GM23248 (cell line): ENCODE measurements around the gene CCM2L.

ENCODE experiments used
- EZH2 ChIP-seq: fragments of 200-600 bp; sonication (generic); IDR thresholded peaks from 2 replicates; pipeline ENCODE4 v1.6.1; 2018; ENCODE audit warnings: antibody characterized with exemption, mild to moderate bottlenecking; ENCODE audit not compliant: insufficient read depth, poor library complexity, severe bottlenecking
- EZH2phosphoT487 ChIP-seq: fragments of 200-600 bp; sonication (generic); IDR thresholded peaks from 2 replicates; pipeline ENCODE4 v1.6.1; 2018; ENCODE audit warnings: antibody characterized with exemption, moderate library complexity, mild to moderate bottlenecking, low read depth; ENCODE audit not compliant: insufficient read depth

- TF ChIP-seq EZH2 (peak; percentile 57), EZH2phosphoT487 (no peak)
Measured at GRCh38 chr20:32019563-32020463, 9.6 kb downstream of the CCM2L start.
